HepG2 (cell line): ENCODE results near the gene C19orf85. TPM values are rescaled to one million over a fixed set of nuclear protein-coding genes. Genes with fewer than 3 reads are reported as not detected.

Experiments
- BCLAF1 ChIP-seq: fragments of 450-650 bp; IDR thresholded peaks from 2 replicates; pipeline ENCODE4 v1.6.1; 2017; ENCODE audit warnings: mild to moderate bottlenecking
- CCAR2 ChIP-seq: fragments of 200-400 bp; formaldehyde crosslinking; optimal IDR thresholded peaks from 2 replicates; pipeline ENCODE3; 2018; ENCODE audit warnings: low read depth, mild to moderate bottlenecking, low read length, moderate library complexity
- CEBPZ ChIP-seq: IDR thresholded peaks from 2 replicates; pipeline ENCODE4 v1.6.1; 2012; ENCODE audit warnings: low read length, improper control_type of control experiment
- EHMT2 ChIP-seq: fragments of 200-600 bp; sonication (generic); IDR thresholded peaks from 2 replicates; pipeline ENCODE4 v1.7.0; 2017; ENCODE audit warnings: antibody characterized with exemption, low read depth, low read length, borderline replicate concordance
- GPN1 ChIP-seq: sonication (generic); formaldehyde crosslinking; IDR thresholded peaks from 2 replicates; pipeline ENCODE4 v1.5.1; 2020; ENCODE audit warnings: missing genetic modification reagents, borderline replicate concordance
- HOXA5 ChIP-seq: sonication (generic); formaldehyde crosslinking; IDR thresholded peaks from 2 replicates; pipeline ENCODE4 v1.4.0; 2020; ENCODE audit warnings: missing genetic modification reagents
- KAT7 ChIP-seq: IDR thresholded peaks from 2 replicates; pipeline ENCODE4 v1.6.1; 2018; ENCODE audit warnings: borderline replicate concordance, missing compliant biosample characterization
- MYPOP ChIP-seq: sonication (generic); formaldehyde crosslinking; IDR thresholded peaks from 2 replicates; pipeline ENCODE4 v1.8.1; 2023; ENCODE audit warnings: mild to moderate bottlenecking, moderate library complexity, missing genetic modification reagents
- PBX3 ChIP-seq: sonication (generic); formaldehyde crosslinking; IDR thresholded peaks from 2 replicates; pipeline ENCODE4 v1.8.1; 2023; ENCODE audit warnings: missing genetic modification reagents, inconsistent platforms, borderline replicate concordance
- RAD21 ChIP-seq: fragments of 450-650 bp; formaldehyde crosslinking; IDR thresholded peaks from 2 replicates; pipeline ENCODE4 v1.5.0; 2020; ENCODE audit warnings: mild to moderate bottlenecking
- REPIN1 ChIP-seq: sonication (generic); formaldehyde crosslinking; IDR thresholded peaks from 2 replicates; pipeline ENCODE4 v1.8.0; 2022; ENCODE audit warnings: missing genetic modification reagents, low read depth, mild to moderate bottlenecking, borderline replicate concordance
- SALL2 ChIP-seq: sonication (generic); formaldehyde crosslinking; IDR thresholded peaks from 2 replicates; pipeline ENCODE4 v1.8.1; 2023; ENCODE audit warnings: mild to moderate bottlenecking, missing genetic modification reagents, inconsistent platforms
- SP1 ChIP-seq, 2 experiments: fragments of 450-650 bp in 1 of 2; sonication (generic) in 1 of 2; formaldehyde crosslinking in 1 of 2; IDR thresholded peaks; 2 replicates each; pipeline versions ENCODE4 v1.4.0 to v1.6.1; 2016 to 2020; ENCODE audit warnings: missing genetic modification reagents in 1 of 2
- SP4 ChIP-seq: sonication (generic); formaldehyde crosslinking; IDR thresholded peaks from 2 replicates; pipeline ENCODE4 v1.8.1; 2023; ENCODE audit warnings: mild to moderate bottlenecking, missing genetic modification reagents
- TMF1 ChIP-seq: sonication (generic); formaldehyde crosslinking; IDR thresholded peaks from 2 replicates; pipeline ENCODE4 v1.8.1; 2022; ENCODE audit warnings: low read depth, missing genetic modification reagents
- ZBTB43 ChIP-seq: sonication (generic); formaldehyde crosslinking; conservative IDR thresholded peaks from 2 replicates; pipeline ENCODE4 v1.4.0; 2020; ENCODE audit warnings: missing genetic modification reagents
- ZNF329 ChIP-seq: sonication (generic); formaldehyde crosslinking; IDR thresholded peaks from 2 replicates; pipeline ENCODE4 v1.9.0; 2021; ENCODE audit warnings: low read depth, mild to moderate bottlenecking, missing genetic modification reagents
- ZNF746 ChIP-seq: sonication (generic); formaldehyde crosslinking; IDR thresholded peaks from 2 replicates; pipeline ENCODE4 v1.8.0; 2022; ENCODE audit warnings: mild to moderate bottlenecking, missing genetic modification reagents
- ZNF749 ChIP-seq: sonication (generic); formaldehyde crosslinking; IDR thresholded peaks from 2 replicates; pipeline ENCODE4 v1.8.0; 2022; ENCODE audit warnings: mild to moderate bottlenecking, missing genetic modification reagents, moderate library complexity, borderline replicate concordance
- ZNF883 ChIP-seq: sonication (generic); formaldehyde crosslinking; IDR thresholded peaks from 2 replicates; pipeline ENCODE4 v1.5.1; 2020; ENCODE audit warnings: mild to moderate bottlenecking, missing genetic modification reagents; ENCODE audit errors: not compliant biosample characterization
- polyA plus RNA-seq, 8 experiments: library from polyadenylated mRNA; depleted of rRNA in 3 of 8; stranded (reverse) in 7 of 8; unstranded in 1 of 8; fragments of >200 nt; fragmentation: Illumina TruSeq in 4 of 8; extraction: Trizol in 4 of 8; gene quantifications; 2 replicates each; pipeline versions ENCODE4 v1.2.1 to v1.2.3, GENCODE V29; 2011 to 2016; ENCODE audit warnings: low read depth in 4 of 8, missing spikeins in 1 of 8, mixed read lengths in 1 of 8; ENCODE audit not compliant: insufficient read depth in 1 of 8
- total RNA-seq, 5 experiments: library from RNA; depleted of rRNA; stranded (reverse); fragments of >200 nt; fragmentation: Illumina TruSeq; extraction: Trizol; gene quantifications; 2 replicates each; pipeline ENCODE4 v1.2.3, GENCODE V29; 2016; ENCODE audit warnings: low read depth in 1 of 5

C19orf85 gene
- total and polyA plus RNA-seq, 2 of the 13 experiments (the other 11 are each of a cell fraction or from before 2014, with no cell fraction given) = not detected

GRCh38 chr19:55437410-55437809 lies 27.1 kb downstream of the C19orf85 start (continued):
- TF ChIP-seq SALL2 (CRISPR knock-in tag) = 0 out of 2 replicates have a peak, but pooled peaks have one; percentile 60
- TF ChIP-seq GPN1 = no peak
- TF ChIP-seq RAD21 (CRISPR knock-in tag) = no peak
- TF ChIP-seq REPIN1 (CRISPR knock-in tag) = 0 out of 2 replicates have a peak, but pooled peaks have one; percentile 24
- no peak for TF ChIP-seq BCLAF1
- TF ChIP-seq ZBTB43 (CRISPR knock-in tag) = 0 out of 2 replicates have a peak, but pooled peaks have one; percentile 59
- TF ChIP-seq ZNF746 (CRISPR knock-in tag) = peak; percentile 52; the same call in 1 of the 2 replicates
- peak; percentile 37; the same call in 1 of the 2 replicates for TF ChIP-seq SP4 (CRISPR knock-in tag)
- no peak for TF ChIP-seq KAT7 (CRISPR knock-in tag)
- no peak for TF ChIP-seq CCAR2
- peak; percentile 58; the same call in 1 of the 2 replicates for TF ChIP-seq ZNF749 (CRISPR knock-in tag)
- TF ChIP-seq SP1 (IDR thresholded peaks at IDR 0.05) = no peak
- TF ChIP-seq SP1 (CRISPR knock-in tag; IDR thresholded peaks at IDR 0.05) = peak; percentile 82
- TF ChIP-seq PBX3 (CRISPR knock-in tag) = no peak
- TF ChIP-seq ZNF329 (CRISPR knock-in tag) = 0 out of 2 replicates have a peak, but pooled peaks have one; percentile 37
- TF ChIP-seq TMF1 (CRISPR knock-in tag) = peak; percentile 56; the same call in 1 of the 2 replicates
- TF ChIP-seq HOXA5 (CRISPR knock-in tag) = peak; percentile 92
- TF ChIP-seq CEBPZ = no peak
- TF ChIP-seq MYPOP (CRISPR knock-in tag) = 0 out of 2 replicates have a peak, but pooled peaks have one; percentile 36
- TF ChIP-seq ZNF883 (CRISPR knock-in tag) = peak; percentile 60
- TF ChIP-seq EHMT2 = peak; percentile 94; the same call in 1 of the 2 replicates
